SH-SY5Y (cell line): ENCODE results near the gene DPCD.

Experiments used
- GATA2 ChIP-seq: IDR thresholded peaks from 2 replicates; pipeline ENCODE4 v1.6.1; 2011; ENCODE audit warnings: mild to moderate bottlenecking, low read depth, low read length
- GATA3 ChIP-seq: IDR thresholded peaks from 2 replicates; pipeline ENCODE4 v1.6.1; 2011; ENCODE audit warnings: low read depth, mild to moderate bottlenecking, low read length, moderate library complexity

Gene DPCD

DNA sequence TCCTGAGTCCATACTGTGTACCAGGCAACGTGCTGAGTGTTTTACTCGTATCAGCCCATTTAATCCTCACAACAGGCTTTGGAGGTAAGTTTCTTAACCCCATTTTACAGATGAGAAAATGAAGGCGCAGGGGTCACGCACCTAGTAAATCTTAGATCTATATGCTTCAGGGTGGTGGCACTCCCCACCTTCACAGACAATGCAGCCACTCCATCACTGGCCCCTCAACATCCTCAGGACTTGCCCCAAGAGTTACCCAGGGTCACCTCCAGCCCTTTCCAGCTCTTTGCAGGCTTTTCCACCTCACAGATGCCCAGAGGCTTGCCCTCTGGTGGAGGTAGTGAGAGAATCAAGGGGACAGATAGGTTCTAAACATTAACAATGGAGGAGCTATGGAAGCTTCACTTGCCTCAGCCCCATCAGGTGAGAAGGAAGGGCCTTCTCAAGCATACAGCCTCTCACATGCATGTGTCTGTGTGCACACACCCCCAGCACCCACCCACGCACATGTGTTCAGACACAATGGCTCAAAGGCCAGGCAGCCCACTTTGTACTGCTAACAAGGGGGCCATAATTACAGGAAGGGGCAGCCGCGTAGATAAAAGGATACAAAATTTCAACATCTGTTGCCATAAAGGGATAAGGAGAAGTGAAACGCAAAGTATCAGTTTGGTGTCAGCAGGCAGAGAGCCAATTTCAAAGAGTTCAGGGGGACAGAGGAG, 29.1 kb downstream of the DPCD start:
- TF ChIP-seq GATA2: no peak
- TF ChIP-seq GATA3: no peak

DNA sequence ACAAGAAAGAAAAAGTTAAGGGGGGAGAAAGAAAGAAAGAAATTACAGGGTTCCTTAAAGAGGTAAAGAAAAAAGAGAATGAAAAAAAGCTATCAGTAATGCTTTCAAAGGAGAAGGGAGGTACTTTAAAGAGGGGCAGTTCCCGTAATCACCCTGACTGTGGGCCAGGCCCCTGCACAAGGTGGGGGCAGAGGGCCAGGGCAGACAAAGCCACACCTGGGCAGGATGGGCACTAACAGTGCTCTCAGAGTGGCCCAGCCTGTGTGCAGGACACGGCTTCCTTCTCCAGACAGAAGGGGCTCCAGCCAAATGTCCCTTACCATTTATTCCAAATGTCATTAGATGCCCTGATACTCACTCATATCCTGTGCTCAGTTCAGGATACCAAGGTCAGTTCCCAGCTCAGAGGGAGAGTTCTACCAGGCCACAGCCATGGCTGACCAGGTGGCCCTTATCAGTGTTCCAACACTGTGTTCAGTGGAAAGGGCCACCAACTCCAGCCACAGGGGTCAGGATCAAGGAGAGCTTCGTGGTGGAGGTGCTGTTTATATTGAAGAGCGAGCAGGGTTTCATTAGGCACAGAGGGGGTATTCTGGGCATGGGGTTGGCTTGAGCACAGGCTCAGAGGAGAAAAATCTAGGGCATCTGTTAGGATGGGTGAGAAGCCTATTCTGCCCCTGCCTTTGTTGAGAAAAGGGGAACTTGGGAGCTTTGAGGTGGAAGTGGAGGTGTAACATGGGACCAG, 29.9 kb downstream of the DPCD start:
- TF ChIP-seq GATA2: no peak
- TF ChIP-seq GATA3: no peak

DNA sequence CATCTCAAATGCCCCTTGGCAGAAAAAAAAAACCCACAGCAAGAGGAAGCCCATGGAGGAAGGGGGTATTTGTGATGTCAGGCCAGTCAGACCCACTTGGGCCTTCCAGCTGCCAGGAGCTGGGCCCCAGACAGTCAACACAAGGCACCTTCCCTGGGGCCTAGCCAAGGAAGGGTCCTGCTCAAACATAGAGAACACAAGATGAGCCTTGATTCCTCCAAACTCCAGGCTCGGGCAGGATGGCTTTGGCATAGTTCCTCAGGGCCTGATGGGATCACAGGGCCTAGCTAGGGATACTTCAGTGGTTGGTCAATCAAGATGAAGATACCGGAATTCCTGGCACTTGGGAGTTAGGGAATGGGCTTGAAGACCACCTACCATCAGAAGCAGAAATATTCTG, 30.8 kb downstream of the DPCD start:
- no peak for TF ChIP-seq GATA2
- no peak for TF ChIP-seq GATA3

DNA sequence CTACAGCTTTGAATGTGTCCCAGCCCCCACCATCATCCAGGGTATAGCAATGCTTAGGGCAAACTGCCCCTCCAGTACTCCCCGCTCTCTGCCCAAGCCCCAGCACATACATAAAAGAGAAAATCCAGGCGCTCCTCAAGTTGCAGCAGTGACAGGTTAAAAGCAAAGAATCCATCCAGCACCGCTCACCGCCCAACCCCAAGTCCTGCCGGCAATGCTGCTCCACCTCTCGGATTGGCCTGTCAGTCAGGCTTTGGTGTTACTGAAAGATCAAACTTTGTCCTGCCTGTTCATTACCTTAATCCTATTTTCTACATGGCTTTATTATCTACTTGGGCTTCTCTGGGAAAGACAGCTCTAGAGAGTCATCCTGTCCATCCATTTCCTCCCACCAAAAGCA, 31.9 kb downstream of the DPCD start:
- TF ChIP-seq GATA3: no peak
- no peak for TF ChIP-seq GATA2

DNA sequence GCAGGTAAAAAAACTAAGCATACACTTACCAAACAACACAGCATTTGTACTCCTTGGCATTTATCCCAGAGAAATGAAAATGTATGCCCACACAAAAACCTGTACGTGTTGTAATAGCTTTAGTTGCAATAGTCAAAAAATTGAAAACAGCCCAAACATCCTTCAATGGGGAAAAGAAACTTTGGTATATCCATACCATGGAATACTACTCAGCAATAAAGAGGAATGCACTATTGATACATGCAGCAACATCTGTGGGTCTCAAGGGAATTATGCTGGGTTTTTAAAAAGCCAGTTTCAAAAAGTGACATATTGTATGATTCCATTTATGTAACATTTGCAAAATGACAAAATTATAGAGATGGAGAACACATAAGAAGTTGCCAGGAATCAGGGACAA, 35.4 kb downstream of the DPCD start:
- TF ChIP-seq GATA2: no peak
- no peak for TF ChIP-seq GATA3

DNA sequence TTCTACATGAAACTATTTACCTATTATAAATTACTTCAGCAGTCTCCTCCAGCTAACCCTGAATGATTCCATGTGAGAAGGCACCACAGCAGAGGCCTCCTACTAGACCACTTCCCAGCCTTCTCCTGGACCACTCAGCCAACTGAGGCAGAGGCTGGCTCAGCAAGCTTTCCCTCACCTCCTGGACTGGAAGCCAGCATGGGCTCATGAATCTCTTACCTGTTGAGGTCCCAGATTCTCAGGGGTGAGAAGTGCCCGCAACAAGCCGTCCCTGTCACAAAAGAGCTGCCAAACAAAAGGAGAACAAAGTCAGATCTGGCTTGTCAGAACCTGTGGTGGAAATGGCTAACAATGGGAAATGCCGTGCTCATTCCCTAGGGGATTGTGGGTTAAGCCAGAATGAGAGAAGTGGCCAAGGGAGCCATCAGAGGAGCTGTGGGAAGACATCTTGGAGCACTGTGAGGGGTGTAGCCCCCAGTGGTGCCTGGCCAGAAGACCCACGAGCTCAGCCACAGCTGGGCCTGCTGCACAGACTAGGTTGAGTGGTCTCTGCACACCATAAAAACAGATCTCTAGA, 36.5 kb downstream of the DPCD start:
- no peak for TF ChIP-seq GATA3
- TF ChIP-seq GATA2: no peak

DNA sequence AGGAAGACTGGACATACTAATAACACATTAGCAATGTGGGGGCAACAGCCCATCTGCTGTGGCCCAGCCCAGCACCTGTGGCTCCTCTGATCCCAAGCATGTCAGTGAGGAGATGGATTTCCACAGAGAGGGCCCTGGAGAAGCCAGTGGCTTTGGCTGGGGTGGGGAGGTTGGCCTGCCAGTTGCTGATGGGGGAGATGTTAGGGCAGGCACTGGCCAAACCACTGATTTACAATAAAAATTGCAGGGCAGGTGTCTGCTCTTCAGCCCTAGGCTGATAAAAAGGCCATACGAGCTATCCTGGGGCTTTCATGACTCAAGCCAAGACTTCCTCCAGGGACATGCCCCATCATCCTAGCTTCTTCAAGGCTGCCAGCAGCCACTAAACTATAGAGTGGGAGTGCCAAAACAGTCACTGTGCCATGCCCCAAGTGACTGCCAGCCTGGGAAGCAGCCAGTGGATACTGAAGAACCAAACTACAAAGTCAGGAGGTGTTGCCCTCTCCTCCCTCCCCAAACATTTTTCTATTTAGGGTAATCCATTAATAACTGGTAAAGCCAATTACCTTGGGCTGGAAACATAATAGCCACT, 37.8 kb downstream of the DPCD start:
- TF ChIP-seq GATA3 (no peak), GATA2 (no peak)

DNA sequence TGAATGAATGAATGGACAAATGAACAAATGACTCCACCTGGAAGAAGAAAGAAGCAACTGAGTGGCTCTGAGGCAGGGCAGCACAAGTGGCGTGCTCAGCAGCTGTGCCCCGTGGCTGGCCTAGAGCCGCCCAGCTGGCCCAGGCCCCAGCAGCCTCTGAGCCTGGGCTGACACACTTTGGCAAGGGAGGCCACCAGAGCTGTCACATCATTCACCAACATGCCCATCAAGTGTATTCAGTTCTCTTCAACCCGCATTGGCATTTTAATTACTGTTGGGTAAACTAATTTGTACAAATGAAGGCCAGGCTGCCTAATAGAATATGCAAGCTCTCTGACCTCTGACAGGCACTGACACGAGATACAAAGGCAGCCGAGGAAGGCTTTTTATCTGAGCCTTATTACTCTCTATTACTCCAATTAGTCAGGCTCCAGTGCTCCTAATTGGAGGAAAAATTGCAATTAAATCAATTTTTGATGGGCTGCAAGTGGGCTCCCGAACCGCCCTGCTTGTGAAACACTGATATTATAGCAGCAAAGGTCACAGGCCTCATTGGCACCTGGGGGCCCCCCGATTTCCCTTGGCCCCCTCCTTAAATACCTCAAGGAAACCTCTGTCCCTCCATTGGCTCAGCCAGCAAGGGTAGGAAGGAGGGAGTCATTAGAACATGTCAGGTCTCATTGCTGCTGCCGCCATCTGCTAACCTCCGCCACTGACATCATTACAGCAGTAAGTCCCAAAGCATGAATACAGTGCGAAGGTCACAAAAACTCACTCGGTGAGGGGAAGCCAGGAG, 41.9 kb downstream of the DPCD start:
- TF ChIP-seq GATA3: no peak
- TF ChIP-seq GATA2: no peak

DNA sequence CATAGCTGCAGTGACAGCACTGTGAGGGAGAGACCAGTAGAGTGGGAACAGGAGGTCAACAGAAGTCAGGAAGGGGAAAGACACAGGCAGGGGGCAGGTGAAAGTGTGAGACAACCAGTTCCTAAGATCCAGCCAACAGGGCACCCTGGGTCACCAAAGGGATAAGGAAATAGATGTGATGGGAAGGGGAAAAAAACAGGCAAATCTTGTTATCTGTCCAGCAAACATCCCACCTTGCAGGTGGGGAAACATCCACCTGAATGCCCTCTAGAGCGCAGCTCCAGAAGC, 42.5 kb downstream of the DPCD start:
- TF ChIP-seq GATA3 (no peak), GATA2 (no peak)

DNA sequence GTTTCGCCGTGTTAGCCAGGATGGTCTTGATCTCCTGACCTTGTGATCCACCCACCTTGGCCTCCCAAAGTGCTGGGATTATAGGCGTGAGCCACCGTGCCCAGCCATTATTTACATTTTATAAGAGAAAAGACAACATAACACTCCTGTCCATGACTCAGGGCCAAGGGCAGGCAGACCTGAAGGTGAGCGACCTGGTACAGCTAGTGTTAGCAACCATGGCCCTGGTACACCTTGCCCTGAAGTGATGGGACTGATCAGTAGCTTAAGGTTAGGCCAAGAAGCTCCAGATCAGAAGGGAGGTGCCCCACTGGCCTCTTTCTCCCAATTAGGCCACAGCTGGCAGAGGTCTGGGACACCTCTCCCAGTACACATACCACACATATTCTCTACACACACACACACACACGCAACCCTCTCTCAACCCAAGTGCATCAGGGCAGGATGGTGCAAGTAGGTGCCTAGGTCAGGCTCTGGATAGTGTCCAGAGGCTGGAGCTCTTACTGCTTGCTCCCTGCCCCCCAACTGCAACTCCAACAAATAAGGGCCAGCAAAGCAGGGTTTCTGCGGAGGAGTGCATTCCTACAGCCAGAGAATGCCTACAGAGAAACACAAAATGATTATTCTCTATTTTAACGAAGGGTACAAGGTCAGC, 43.8 kb downstream of the DPCD start:
- TF ChIP-seq GATA3: no peak
- no peak for TF ChIP-seq GATA2

DNA sequence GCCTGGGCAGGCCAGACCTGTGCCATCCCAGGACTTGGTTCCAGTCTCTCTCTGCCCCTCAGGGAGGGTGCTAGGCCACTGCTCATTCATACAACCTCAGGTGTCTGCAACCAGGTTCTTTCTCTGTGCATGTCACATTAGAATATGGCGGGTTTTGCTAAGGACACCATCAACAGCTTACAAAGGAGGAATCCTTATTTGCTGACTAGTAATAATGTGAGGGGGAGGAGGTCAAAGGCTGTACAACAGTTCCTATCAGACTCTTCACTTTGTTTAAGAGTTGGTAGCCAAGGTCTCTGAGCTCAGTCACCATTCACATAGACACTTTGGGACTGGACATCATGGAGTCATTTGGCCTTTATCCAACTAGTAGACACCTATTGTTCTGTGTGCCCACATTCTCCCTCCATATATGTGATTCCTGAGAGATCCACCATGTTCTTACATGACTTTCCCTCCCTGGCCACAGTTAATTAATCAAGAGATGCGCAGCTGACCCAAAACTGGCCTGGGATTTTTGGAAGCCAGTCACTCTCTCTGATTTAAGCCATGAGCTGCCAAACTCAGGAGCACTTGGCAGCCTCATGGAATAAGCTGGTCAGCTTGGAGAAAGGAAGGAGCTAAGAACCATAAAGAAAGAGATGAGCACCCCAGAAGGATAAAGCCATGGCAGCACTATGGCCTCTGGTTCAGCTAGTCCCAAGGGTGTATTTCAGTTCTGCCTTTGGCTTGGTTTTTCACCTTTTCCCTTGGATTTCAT, 51.2 kb downstream of the DPCD start:
- no peak for TF ChIP-seq GATA2
- no peak for TF ChIP-seq GATA3

DNA sequence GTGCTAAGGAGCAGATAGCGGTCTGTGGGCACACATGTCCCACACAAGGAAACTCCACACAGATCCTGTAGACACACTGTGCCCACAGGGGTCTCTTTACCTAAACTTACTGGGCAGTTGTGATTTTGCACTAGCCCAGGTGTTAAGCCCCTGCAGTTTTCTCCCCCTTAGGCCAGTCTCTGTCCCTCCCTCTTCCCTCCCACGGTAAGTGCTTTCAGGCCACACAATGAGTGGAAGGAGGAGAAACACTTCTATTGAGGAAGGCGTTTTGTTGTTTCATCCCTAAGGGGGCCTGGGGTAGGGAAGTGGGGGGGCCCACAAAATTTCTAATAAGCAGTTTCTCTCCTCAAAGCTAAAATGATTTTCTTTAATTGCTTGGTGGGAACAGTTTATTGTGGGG, 55.4 kb downstream of the DPCD start:
- TF ChIP-seq GATA2 (no peak), GATA3 (no peak)

DNA sequence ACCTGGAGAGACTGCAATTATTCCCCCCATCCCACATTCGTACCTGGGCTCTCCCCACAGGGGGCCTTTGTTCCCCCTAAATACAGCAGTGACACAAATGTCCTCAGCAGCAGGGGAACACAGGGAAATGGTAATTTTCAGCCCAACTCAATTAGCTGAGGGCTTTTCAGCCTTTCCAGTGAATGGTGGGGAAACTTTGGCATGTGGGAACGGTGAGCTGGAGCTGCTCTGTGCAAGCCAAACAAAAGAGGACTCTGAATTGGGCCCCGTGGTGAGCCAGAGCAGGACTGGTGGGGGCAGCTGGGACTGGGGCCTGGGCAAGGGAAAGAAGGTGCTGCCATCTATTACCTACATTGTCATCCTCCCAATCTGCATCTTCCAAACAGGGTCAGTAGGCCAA, 55.9 kb downstream of the DPCD start:
- no peak for TF ChIP-seq GATA2
- no peak for TF ChIP-seq GATA3

DNA sequence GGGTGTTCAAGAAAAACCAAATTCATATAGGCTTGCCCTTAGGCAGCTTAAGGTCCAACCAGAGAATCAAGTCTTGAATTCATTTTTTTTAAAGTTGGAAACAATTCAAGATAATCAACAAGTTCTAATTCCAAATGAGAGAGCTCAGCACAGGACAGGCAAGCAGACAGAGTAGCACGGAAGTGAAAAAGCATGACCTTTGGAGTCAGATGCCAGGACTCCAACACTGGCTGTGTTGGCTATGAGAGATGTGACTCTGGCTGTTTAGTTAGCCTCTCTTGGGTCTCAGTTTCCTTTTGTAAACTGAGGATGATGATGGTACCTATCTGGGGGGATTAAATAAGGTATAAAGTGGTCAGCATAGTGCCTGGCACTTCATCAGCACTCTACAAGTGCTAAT, 57.5 kb downstream of the DPCD start:
- no peak for TF ChIP-seq GATA3

DNA sequence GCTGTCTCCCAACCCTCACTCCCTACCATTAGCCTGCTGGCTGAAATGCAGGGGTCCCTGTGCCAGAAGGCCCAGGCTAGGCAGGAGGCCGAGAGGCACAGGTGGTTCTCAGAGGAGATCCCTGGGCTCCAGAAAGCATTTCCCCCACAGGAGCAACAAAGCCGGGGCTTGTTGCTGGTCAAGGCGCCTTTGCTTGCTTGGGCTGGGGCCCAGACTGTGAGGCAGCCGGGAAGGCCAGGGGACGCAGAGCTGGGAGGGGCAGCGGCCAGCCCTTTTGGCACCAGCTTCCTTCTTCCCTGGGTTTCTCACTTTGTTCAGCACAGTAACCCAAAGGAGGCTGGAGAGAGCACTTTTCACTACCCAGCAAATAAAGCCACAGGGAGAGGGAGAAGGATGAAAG, 58.2 kb downstream of the DPCD start:
- TF ChIP-seq GATA2 (no peak), GATA3 (no peak)
